ENCODE results near the gene LRRC49.
"Not testable (repeated sequence)": the region's sequence is repeated elsewhere in the genome, so short reads cannot be mapped to it uniquely, and the experiment has no call there.

LRRC49 gene

GRCh38 chr15:70869346-70869745, 23.3 kb upstream of the LRRC49 start:
- DNase-seq, result no peak

GRCh38 chr15:70870051-70870450, 22.6 kb upstream of the LRRC49 start:
- DNase-seq, result no peak

GRCh38 chr15:70871490-70871889, 21.1 kb upstream of the LRRC49 start:
- DNase-seq, result not testable (repeated sequence)

GRCh38 chr15:70873232-70874054, 19.2 kb upstream of the LRRC49 start:
- no peak for DNase-seq

- DNase-seq, result no peak
Observed at GRCh38 chr15:70875001-70875782, 17.4 kb upstream of the LRRC49 start.

- no peak for DNase-seq
Observed at GRCh38 chr15:70876011-70876410, 16.6 kb upstream of the LRRC49 start.

GRCh38 chr15:70876683-70877082, 15.9 kb upstream of the LRRC49 start:
- no peak for DNase-seq

GRCh38 chr15:70879401-70879800, 13.2 kb upstream of the LRRC49 start:
- no peak for DNase-seq

GRCh38 chr15:70880781-70881180, 11.8 kb upstream of the LRRC49 start:
- DNase-seq, result no peak

GRCh38 chr15:70882361-70882760, 10.3 kb upstream of the LRRC49 start:
- no peak for DNase-seq

- no peak for DNase-seq
Observed at GRCh38 chr15:70892912-70893560, 410 bp downstream of the LRRC49 start.

GRCh38 chr15:70902107-70902506, 9.5 kb downstream of the LRRC49 start:
- DNase-seq, result no peak

GRCh38 chr15:70906842-70907241, 14.2 kb downstream of the LRRC49 start:
- DNase-seq, result no peak

- DNase-seq, result no peak
Observed at GRCh38 chr15:70907784-70908471, 15.3 kb downstream of the LRRC49 start.

- no peak for DNase-seq
Observed at GRCh38 chr15:70910958-70911357, 18.3 kb downstream of the LRRC49 start.

GRCh38 chr15:70912187-70912586, 19.6 kb downstream of the LRRC49 start:
- DNase-seq, result no peak

GRCh38 chr15:70916531-70916930, 23.9 kb downstream of the LRRC49 start:
- DNase-seq, result no peak

- DNase-seq, result no peak
Observed at GRCh38 chr15:70917955-70918354, 25.3 kb downstream of the LRRC49 start.

- DNase-seq, result no peak
Observed at GRCh38 chr15:70920981-70921696, 28.5 kb downstream of the LRRC49 start.

- DNase-seq, result no peak
Observed at GRCh38 chr15:70922119-70922518, 29.5 kb downstream of the LRRC49 start.

GRCh38 chr15:70923311-70924080, 30.9 kb downstream of the LRRC49 start:
- DNase-seq, result no peak

- DNase-seq, result not testable (repeated sequence)
Observed at GRCh38 chr15:70926914-70927313, 34.3 kb downstream of the LRRC49 start.
